SK-N-SH (cell line): ENCODE measurements around the gene CRYGC.

ENCODE experiments used
- MAX ChIP-seq: IDR thresholded peaks from 2 replicates; pipeline ENCODE4 v1.4.0; 2012; ENCODE audit warnings: low read depth
- RAD21 ChIP-seq: IDR thresholded peaks from 2 replicates; pipeline ENCODE4 v1.6.1; 2012; ENCODE audit warnings: mild to moderate bottlenecking, low read length
- SIN3A ChIP-seq: IDR thresholded peaks from 2 replicates; pipeline ENCODE4 v1.6.1; 2012; ENCODE audit warnings: low read depth, mild to moderate bottlenecking, low read length, moderate library complexity, borderline replicate concordance
- TF ChIP-seq, protein P1 (sequence below): fragments of 200-600 bp; sonication (generic); IDR thresholded peaks from 2 replicates; pipeline ENCODE4 v1.6.1; 2017; ENCODE audit warnings: antibody characterized with exemption, mild to moderate bottlenecking, moderate library complexity

DNA sequence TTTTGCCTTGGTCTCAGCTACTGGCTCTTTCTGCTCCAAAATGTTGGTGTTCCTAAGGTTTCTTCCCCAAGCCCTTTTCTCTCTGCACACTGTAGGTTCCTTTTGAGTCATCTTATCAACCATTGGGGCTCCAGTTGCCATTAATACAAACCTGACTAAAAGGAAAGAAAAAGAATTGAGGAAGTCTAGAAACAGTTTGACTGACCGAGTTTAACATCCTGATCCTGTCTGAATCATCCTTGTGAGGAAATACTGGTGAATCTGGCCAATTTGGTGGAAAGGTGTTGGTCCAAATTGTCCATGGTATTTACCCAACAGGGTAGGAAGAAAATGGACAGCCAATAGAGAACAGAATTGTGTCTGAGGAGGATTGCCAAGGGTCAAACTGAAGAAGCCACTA, 43.6 kb downstream of the CRYGC start:
- TF ChIP-seq RAD21 (no peak), SIN3A (no peak), MAX (no peak)
- TF ChIP-seq, protein P1, sequence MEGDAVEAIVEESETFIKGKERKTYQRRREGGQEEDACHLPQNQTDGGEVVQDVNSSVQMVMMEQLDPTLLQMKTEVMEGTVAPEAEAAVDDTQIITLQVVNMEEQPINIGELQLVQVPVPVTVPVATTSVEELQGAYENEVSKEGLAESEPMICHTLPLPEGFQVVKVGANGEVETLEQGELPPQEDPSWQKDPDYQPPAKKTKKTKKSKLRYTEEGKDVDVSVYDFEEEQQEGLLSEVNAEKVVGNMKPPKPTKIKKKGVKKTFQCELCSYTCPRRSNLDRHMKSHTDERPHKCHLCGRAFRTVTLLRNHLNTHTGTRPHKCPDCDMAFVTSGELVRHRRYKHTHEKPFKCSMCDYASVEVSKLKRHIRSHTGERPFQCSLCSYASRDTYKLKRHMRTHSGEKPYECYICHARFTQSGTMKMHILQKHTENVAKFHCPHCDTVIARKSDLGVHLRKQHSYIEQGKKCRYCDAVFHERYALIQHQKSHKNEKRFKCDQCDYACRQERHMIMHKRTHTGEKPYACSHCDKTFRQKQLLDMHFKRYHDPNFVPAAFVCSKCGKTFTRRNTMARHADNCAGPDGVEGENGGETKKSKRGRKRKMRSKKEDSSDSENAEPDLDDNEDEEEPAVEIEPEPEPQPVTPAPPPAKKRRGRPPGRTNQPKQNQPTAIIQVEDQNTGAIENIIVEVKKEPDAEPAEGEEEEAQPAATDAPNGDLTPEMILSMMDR, result no peak
